Activated CD4-positive, alpha-beta T cell treated with anti-CD3 and anti-CD28 coated beads for 24 hours (primary cell): Measurements from ENCODE around the gene DEFB131B.
"Not testable (repeated sequence)": the region's sequence is repeated elsewhere in the genome, so short reads cannot be mapped to it uniquely, and the experiment has no call there.

Source experiments
- DNase-seq, 2 donors: peaks; one replicate each; pipeline ENCODE4 v3.0.0-alpha.2; 2020; ENCODE audit warnings: low read depth in 2 of 2

The DEFB131B gene

DNA sequence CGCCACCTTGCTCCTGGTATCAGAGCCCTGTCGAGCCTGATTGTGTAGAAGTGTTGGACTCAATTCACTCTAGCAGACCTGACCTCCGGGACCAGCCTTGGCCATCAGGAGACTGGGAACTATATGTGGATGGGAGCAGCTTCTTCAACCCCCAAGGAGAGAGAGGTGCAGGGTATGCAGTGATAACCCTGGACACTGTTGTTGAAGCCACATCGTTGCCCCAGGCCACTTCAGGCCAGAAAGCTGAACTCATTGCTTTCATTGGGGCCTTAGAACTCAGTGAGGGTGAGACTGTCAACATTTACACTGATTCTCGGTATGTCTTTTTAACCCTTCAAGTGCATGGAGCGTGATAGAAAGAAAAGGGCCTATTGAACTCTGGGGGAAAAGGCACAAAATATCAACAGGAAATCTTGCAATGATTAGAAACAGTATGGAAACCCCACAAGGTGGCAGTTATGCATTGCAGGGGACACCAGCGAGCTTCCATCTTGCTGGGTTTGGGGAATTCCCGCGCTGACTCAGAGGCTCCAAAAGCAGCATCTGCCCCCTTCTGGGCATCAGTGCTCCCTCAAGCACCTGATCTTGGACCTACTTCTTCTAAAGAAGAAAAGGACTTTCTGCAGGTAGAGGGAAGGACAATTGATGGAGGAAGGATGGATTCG, 33.2 kb downstream of the DEFB131B start:
- DNase-seq, result peak; percentile 52 to 70

GRCh38 chr11:71911986-71912340, 33.7 kb downstream of the DEFB131B start:
- not testable (repeated sequence) for DNase-seq

- DNase-seq, result no peak
These were observed 35.7 kb downstream of the DEFB131B start for GRCh38 chr11:71913756-71914526.

DNA sequence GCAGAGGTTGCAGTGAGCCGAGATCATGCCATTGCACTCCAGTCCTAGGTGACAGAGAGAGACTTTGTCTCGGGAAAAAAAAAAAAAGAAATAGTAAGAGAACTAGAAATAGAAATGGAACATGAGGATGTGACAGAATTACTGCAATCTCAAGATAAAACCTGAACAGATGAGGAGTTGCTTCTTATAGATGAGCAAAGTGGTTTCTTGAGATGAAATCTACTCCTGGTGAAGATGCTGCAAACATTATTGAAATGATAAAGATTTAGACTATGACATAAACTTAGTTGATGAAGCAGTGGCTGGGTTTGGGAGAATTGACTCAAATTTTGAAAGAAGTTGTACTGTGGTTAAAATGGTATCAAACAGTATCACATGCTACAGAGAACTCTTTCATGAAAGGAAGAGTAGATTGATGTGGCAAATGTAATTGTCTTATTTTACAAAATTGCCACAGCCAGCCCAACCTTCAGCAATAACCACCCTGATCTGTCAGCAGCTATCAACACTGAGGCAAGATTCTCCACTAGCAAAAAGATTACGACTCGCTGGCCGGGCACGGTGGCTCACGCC, 36.5 kb downstream of the DEFB131B start:
- DNase-seq, result no peak

- no peak for DNase-seq
These were observed 39.4 kb downstream of the DEFB131B start for GRCh38 chr11:71917646-71918140.

DNA sequence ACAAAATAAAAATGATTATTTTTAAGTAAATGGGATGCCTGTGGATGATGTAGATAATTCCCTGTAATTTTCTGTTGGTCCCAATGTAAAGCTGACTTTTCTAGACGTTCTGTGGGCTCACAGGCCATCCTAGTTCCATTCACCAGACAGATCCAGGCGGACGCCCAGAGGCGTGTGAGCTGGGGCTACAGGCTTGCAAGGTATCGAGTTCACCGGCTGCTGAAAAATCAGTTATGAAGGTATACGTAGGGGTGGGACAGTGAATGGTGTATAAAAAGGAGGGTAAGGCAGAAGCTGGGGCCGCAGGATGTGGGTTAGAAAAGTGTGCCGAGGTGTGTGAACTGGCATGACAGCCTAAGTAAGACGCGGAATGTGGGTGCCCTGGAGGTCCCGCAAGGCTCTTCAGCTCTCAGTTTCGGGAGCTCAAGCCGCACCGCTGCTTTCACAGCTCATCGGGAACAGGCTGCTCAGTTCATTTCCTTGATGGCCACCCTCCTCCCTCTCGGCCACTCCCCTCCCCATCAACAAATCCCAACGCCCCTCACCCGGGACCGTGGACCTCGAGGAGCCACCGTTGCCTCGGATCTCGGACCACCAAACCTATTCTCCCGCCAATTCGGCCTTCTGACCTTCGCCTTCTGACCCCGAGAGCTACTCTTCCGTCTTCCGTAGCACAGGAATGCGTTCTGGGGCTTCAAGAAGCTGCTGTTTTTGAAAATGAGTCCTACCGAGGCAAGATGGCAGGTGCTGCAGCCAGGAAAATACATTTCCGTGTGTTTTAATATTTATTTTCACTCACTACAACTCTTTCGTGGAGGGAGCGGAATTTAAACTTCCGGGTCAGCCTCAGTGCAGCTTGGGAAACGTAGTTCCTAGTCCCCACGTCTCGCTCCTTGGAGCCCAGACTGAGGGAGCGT, 49.8 kb downstream of the DEFB131B start, which contains the start of gene XNDC1N:
Gene XNDC1N (minus strand): TSS at position 775 of the 917 bp plus-strand sequence. CDS start 5,241 bp downstream, outside the sequence.
- peak; percentile 40 to 68 for DNase-seq

DNA sequence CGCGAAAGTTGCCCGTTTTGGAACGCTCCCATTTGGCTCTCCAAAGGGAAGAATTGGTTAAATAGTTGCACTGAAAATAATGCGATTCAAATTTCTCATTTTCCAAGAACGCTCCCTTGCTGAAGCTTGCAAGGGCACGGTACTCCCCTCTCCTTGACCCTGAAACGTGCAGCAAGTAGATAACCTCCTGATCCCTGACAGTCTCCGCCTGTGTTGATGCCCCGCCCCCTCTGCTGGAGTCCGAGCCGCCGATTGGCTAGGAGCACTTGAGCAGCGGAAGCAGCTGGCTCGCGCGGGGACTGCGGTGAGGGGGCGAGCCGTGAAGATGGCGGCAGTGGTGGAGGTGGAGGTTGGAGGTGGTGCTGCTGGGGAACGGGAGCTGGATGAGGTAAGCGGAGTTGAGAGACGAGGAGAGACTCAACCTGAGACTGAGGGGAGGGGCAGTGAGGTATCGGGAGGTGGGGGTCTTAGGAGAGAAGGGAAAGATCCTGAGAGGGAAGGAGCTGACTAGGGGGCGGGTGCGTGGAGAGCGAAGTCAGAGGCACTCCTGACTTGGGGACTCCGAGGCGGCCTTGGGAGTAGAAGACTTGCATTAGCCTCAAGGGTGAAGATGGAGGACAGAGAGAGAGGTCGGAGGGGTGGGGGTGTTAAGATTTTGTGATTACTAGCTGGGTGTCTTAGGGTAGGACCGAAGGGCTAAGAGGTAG, 50.6 kb downstream of the DEFB131B start, which contains the start of gene RNF121:
Gene RNF121 (plus strand): TSS at position 310 of the 707 bp plus-strand sequence. CDS start 16 bp downstream, at position 326.
- peak; percentile 98 for DNase-seq

DNA sequence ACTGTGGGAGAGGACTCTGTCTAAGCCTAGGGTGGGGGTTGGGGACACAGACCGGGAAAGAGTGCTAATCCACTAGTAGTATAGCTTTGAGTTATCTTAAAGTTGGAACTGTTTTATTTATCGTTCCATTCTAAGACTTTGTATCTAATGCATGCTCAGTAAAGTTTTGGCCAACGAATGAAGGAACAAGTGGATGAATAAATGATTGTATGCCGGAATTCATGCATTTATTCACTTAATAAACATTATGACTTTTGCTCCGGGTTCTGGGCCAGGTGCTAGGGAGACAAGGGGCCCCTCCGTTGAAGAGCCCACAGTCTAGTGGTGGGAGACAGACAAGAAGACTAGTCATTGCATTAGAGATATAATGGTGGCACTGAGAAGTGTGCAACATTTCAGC, 51.2 kb downstream of the DEFB131B start:
- no peak for DNase-seq

DNA sequence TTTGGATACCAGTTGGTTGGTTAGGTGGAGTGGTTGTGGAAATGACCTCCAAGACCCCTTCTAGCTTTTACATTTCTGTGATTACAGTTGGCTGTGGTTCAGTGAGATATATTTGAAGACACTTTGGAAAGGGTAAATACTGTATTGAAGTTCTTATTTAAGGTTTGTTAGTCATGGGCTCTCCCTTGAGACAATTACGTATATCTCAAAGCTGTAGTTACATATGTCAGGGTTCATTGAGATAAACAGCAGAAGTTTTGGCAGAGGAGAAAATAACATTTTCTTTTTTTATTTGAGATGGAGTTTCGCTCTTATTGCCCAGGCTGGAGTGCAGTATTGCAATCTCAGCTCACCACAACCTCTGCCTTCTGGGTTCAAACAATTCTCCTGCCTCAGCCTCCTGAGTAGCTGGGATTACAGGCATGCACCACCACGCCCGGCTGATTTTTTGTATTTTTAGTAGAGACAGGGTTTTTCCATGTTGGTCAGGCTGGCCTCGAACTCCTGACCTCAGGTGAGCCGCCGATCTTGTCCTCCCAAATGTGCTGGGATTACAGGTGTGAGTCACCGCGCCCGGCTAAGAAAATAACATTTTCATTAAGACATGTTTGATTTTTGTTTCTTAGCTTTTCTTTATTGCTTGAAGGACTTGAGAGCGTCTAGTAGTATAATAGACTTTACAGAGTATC, 52.4 kb downstream of the DEFB131B start:
- DNase-seq, result no peak

DNA sequence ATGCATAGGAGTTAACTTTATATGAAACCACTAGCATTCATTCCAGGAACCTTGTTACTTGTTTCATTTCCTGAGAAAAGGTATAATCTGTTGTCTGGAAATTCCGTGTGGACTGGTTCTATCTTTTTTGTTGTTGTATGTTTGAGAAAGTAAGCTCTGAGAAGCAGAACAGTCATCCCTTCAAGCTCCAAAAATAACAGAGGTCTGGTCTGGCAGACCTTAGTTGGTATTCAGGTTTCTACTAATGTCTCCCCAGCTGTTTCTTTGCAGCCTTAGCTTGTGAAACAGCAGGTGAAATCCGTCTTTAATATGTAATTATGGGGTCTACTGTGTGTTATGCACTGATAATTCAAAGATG, 53.0 kb downstream of the DEFB131B start:
- DNase-seq, result no peak

GRCh38 chr11:71933141-71933933, 55.1 kb downstream of the DEFB131B start:
- DNase-seq, result no peak
